Dermis microvascular lymphatic vessel endothelial cell (primary cell): ENCODE measurements around the gene ARNT2. TPM values are rescaled to one million over a fixed set of nuclear protein-coding genes. Genes with fewer than 3 reads are reported as not detected.
A peak's percentile ranks its signal among the peaks of the same experiment; 100 is the strongest.
"Not testable (repeated sequence)": the region's sequence is repeated elsewhere in the genome, so short reads cannot be mapped to it uniquely, and the experiment has no call there.

Experiments
- DNase-seq, 2 donors: peaks; one replicate each; pipeline versions ENCODE4 v3.0.0 to v3.0.0-alpha.2; 2010; ENCODE audit warnings: low read depth in 2 of 2
- total RNA-seq: library from RNA; depleted of rRNA; stranded (reverse); fragments of >200 nt; gene quantifications from 2 replicates; pipeline ENCODE4 v1.2.1, GENCODE V29; 2014

The ARNT2 gene
- under 0.01 and 0.13 TPM in 2 replicates for total RNA-seq

- DNase-seq, result no peak
These were observed at the start of gene ARNT2 for GRCh38 chr15:80404057-80404760. Gene ARNT2 (plus strand): TSS chr15:80404382. CDS start chr15:80404516, 134 bp downstream.

- peak in 1 of 2 donors; percentile 3 for DNase-seq
These were observed 37.1 kb upstream of the ARNT2 start for GRCh38 chr15:80367094-80367493.

GRCh38 chr15:80367661-80368060, 36.5 kb upstream of the ARNT2 start:
- DNase-seq, result no peak

GRCh38 chr15:80371924-80372323, 32.3 kb upstream of the ARNT2 start:
- no peak for DNase-seq

GRCh38 chr15:80374441-80374840, 29.7 kb upstream of the ARNT2 start:
- no peak for DNase-seq

- no peak for DNase-seq
These were observed 28.0 kb upstream of the ARNT2 start for GRCh38 chr15:80375968-80376891.

- DNase-seq, result no peak
These were observed 24.5 kb upstream of the ARNT2 start for GRCh38 chr15:80379693-80380092.

- no peak for DNase-seq
These were observed 24.0 kb upstream of the ARNT2 start for GRCh38 chr15:80380154-80380553.

- DNase-seq, result no peak
These were observed 21.9 kb upstream of the ARNT2 start for GRCh38 chr15:80382285-80382684.

GRCh38 chr15:80384432-80384831, 19.8 kb upstream of the ARNT2 start:
- DNase-seq, result no peak

- no peak for DNase-seq
These were observed 18.0 kb upstream of the ARNT2 start for GRCh38 chr15:80386151-80386550.

- no peak for DNase-seq
These were observed 15.9 kb upstream of the ARNT2 start for GRCh38 chr15:80388326-80388725.

GRCh38 chr15:80389370-80389769, 14.8 kb upstream of the ARNT2 start:
- no peak for DNase-seq

GRCh38 chr15:80390942-80391341, 13.2 kb upstream of the ARNT2 start:
- not testable (repeated sequence) for DNase-seq

- DNase-seq, result no peak
These were observed 8.6 kb upstream of the ARNT2 start for GRCh38 chr15:80395616-80396015.

GRCh38 chr15:80396096-80396495, 8.1 kb upstream of the ARNT2 start:
- DNase-seq, result no peak

- no peak for DNase-seq
These were observed 4.7 kb upstream of the ARNT2 start for GRCh38 chr15:80399508-80399907.

GRCh38 chr15:80401456-80401855, 2.7 kb upstream of the ARNT2 start:
- no peak for DNase-seq

- DNase-seq, result no peak
These were observed 1.8 kb upstream of the ARNT2 start for GRCh38 chr15:80402339-80402738.

- no peak for DNase-seq
These were observed 498 bp upstream of the ARNT2 start for GRCh38 chr15:80403712-80404056.

- DNase-seq, result no peak
These were observed 775 bp downstream of the ARNT2 start for GRCh38 chr15:80404761-80405553.

- DNase-seq, result no peak
These were observed 1.3 kb downstream of the ARNT2 start for GRCh38 chr15:80405554-80405850.
